ENCODE data around the gene CCL2.

Gene CCL2

DNA sequence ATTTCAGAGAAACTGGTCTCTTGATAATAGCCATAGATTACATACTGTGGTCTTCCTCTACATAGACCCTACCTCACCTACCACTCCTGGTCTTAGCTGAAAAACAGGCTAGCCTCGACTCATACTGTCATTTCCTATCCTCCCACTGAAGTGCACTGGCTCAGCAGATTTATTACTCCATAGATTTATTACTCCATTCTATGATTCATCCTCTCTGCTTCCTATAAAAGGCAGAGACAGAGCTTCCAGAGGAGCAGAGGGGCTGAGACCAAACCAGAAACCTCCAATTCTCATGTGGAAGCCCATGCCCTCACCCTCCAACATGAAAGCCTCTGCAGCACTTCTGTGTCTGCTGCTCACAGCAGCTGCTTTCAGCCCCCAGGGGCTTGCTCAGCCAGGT, 14.9 kb downstream of the CCL2 start, which contains the start of gene CCL7:
TSS of gene CCL7 (plus strand) at position 253 of the 400 bp plus-strand sequence. CDS start at position 323, 70 bp downstream.
- TF ChIP-seq GATA3 (IDR thresholded peaks at IDR 0.05; ENCODE audit: low read depth, low read length) (no peak), GATA2 (IDR thresholded peaks at IDR 0.05; ENCODE audit: low read depth, low read length) (no peak)

DNA sequence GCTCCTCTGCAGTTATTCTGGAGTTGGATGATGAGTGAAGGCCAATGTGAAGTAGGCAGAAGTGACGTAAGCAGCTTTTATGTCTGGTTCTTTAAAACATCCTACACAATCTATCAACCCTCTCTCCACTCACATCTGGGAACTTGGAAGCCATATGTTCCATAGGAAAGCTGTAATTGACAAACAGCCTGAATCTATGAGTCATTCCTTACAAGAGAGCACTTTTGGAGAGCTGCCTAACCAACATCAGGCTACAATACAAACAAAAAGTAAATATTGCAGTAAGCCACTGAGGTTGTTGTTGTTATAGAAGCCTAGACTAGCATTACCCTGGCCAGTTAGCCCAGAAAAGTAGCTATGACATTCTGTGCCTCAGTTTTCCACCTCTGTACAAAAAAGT, 20.8 kb downstream of the CCL2 start:
- TF ChIP-seq GATA3 (IDR thresholded peaks at IDR 0.05; ENCODE audit: low read depth, low read length) (no peak), GATA2 (IDR thresholded peaks at IDR 0.05; ENCODE audit: low read depth, low read length) (no peak)

DNA sequence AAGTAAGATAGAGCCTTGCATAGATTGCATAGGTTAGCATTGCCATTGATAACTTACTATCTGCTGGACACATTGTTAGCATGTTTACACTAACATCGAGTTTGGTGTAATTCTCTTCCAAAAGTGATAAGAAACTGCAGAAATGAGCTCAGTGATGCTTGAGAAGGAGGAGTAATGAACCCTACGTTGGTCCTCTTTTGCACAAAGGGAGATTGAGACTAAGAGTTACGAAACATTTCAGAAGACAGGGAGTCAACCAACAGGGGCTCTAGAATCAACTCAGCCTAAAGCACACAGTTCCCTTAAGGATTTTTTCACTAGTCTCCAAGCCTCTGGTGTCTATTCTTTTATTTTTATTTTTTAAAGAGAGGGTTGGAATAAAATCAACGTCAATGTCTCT, 21.7 kb downstream of the CCL2 start:
- no peak for TF ChIP-seq GATA3 (IDR thresholded peaks at IDR 0.05; ENCODE audit: low read depth, low read length)
- no peak for TF ChIP-seq GATA2 (IDR thresholded peaks at IDR 0.05; ENCODE audit: low read depth, low read length)

DNA sequence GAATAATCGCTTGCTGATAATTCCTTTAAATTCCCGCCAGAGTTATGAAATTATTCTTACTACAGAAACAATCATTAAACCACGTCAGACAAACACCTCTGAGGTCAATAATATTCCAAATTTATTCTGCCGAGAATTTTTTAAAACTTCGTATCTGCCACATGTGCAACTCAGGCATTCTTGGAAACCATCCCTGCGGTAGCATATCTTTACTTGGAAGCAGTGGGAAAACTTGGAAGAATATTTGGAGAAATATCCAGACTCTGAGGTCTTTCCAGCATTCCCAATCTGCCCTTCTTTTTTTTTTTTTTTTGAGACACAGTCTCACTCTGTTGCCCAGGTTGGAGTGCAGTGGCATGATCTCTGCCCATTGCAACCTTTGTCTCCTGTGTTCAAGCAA, 28.5 kb downstream of the CCL2 start:
- TF ChIP-seq GATA3 (IDR thresholded peaks at IDR 0.05; ENCODE audit: low read depth, low read length) (no peak), GATA2 (IDR thresholded peaks at IDR 0.05; ENCODE audit: low read depth, low read length) (no peak)

DNA sequence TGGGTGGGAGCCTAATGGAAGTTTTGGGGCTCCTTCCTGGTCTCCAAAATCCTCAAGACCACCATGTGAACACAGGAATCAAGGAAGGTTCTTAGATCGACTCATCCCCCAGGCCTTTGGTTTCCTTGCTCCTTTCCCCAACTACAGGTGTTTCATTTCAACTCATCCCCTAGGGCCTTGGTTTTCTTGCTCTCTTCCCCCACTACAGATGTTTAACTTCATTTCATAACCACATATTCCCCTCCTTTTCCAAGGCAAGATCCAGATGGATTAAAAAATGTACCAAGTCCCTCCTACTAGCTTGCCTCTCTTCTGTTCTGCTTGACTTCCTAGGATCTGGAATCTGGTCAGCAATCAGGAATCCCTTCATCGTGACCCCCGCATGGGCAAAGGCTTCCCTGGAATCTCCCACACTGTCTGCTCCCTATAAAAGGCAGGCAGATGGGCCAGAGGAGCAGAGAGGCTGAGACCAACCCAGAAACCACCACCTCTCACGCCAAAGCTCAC, 30.3 kb downstream of the CCL2 start, which contains the start of gene CCL11:
TSS of gene CCL11 (plus strand) at position 457 of the 507 bp plus-strand sequence. CDS start 67 bp downstream, outside the sequence.
- TF ChIP-seq GATA2 (IDR thresholded peaks at IDR 0.05; ENCODE audit: low read depth, low read length) (no peak), GATA3 (IDR thresholded peaks at IDR 0.05; ENCODE audit: low read depth, low read length) (no peak)

DNA sequence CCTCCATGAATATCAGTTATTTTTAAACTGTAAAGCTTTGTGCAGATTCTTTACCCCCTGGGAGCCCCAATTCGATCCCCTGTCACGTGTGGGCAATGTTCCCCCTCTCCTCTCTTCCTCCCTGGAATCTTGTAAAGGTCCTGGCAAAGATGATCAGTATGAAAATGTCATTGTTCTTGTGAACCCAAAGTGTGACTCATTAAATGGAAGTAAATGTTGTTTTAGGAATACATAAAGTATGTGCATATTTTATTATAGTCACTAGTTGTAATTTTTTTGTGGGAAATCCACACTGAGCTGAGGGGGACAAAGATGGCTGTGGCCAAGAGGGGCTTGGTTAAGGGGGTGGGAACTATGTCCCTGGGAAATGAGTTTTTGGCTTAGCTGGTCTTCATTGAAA, 32.8 kb downstream of the CCL2 start:
- TF ChIP-seq GATA3 (IDR thresholded peaks at IDR 0.05; ENCODE audit: low read depth, low read length): no peak
- no peak for TF ChIP-seq GATA2 (IDR thresholded peaks at IDR 0.05; ENCODE audit: low read depth, low read length)

DNA sequence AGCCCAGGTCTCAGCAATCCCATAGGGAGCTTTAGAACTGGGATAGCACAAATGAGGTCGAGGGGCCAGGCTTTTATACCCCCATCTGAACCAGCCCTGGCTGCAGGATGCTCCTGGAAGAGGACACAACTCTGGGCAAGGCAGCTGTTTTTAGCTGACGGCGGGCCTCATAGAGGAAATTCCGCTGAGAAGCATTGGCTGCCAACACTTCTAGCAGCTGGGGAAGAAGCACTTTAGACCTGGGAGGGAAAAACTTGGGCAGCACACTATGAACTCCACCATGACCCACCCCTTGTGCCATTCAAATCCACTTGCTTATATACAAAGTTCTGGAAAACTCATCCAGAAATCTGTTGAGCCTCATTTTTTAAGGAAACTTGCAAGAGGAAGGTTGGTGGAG, 35.5 kb downstream of the CCL2 start:
- TF ChIP-seq GATA2 (IDR thresholded peaks at IDR 0.05; ENCODE audit: low read depth, low read length): no peak
- no peak for TF ChIP-seq GATA3 (IDR thresholded peaks at IDR 0.05; ENCODE audit: low read depth, low read length)

DNA sequence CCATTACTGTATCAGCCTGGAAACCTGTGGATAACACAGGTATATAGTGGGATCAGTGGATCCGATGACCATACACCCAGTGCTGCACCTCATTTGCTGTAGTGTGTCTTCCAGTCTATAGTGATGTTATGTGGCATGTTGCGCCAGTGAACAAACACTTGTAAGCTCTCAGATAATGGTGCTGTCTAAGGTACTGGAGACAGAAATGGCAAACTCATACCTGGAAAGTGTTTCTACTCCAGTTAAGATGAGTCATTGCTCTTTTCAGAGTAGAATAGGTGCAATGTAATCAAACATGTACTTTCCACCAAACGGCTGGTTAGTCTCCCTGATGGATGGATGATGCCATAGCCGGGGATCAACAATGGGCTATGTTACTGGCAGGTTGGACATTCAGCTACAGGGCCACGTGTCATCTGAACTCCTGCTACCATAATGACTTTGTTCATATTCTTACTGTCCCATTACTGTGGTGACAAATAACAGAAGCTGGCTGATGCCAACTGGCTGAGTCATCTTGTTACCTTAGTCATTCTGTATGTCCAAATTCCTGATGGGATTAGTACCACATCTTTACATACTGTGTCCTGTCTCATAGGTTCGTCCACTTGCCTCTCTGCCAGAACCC, 36.8 kb downstream of the CCL2 start:
- TF ChIP-seq GATA3 (IDR thresholded peaks at IDR 0.05; ENCODE audit: low read depth, low read length) (no peak), GATA2 (IDR thresholded peaks at IDR 0.05; ENCODE audit: low read depth, low read length) (no peak)

DNA sequence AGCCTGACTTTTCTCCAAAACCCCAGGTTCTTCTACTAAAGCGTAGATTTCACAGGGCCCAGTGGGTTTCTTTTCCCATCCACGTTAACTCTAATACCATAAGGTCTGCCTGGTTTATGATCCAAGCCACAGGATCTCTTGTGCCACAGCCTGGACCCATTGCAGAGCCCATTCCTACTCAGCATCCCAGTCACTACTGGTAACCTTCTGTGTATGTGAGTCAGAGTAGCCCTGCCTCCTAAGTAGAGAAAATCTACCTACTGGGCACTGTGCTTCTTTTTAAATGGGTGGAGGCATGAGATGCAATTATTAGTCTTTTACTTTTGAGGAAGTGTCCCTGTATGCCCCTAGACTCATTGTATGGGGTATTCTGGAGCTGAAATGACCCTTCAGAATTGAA, 43.9 kb downstream of the CCL2 start:
- TF ChIP-seq GATA2 (IDR thresholded peaks at IDR 0.05; ENCODE audit: low read depth, low read length) (no peak), GATA3 (IDR thresholded peaks at IDR 0.05; ENCODE audit: low read depth, low read length) (no peak)

DNA sequence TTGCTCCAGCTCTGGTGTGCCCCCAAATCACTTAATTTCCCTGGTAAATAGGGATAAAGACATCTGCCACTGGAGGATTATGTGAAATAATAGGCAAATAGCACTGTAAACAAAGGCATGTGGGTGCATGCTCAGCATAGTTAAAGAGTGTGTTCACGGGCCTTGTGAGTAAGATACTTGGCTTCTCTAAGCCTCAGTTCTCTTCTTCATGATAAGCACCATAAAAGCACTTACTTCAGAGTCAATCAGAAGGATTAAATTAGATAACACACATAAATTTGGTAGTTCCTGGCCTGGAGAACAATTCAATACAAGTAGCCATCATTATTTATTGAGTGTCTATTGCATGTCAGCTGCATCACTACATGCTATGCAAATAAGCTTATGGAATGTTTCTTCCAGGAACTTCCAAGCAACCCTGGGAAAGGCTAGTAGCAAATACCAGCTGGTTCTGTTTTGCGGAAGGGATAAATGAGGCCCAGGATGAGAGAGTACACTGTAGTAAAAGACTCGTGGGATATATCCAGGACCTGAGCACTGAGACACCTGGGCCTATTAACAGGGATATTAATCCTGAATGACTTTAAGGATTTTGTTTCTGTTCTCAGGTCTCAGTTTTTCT, 45.0 kb downstream of the CCL2 start:
- TF ChIP-seq GATA2 (IDR thresholded peaks at IDR 0.05; ENCODE audit: low read depth, low read length) (no peak), GATA3 (IDR thresholded peaks at IDR 0.05; ENCODE audit: low read depth, low read length) (no peak)

DNA sequence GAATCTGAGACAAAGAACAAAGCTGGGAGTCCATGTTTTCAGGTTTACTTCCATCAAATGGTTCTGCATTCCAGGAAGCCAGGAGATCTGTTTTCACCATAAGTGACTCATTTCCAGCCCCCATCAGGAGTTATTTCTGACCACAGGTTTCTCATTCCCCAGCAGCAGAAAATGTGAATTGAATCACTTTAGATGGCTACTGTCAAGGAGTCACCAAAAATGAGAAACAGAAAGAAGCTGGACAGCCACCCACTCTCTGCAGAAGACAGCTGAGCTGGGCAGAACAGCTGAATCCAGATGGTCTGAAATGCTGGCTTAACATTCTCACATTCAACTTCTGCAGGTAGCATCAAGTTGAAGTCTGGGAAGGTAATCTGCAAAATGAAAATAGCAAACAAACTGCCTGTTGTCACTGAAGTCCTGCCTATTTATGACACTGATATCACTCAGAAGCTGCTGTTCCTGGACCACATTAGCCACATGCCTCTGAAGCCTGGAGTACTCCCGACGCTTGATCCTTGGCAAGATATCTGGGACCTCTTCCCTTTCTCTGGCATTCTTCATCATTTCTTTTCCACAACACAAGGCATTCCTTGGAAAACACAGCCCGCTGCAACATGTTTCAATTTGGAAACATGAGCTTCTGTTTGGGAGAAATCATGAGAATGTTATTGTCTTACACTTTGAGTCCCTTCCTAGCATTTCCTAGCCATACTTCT, 45.7 kb downstream of the CCL2 start:
- TF ChIP-seq GATA3 (IDR thresholded peaks at IDR 0.05; ENCODE audit: low read depth, low read length): no peak
- no peak for TF ChIP-seq GATA2 (IDR thresholded peaks at IDR 0.05; ENCODE audit: low read depth, low read length)

DNA sequence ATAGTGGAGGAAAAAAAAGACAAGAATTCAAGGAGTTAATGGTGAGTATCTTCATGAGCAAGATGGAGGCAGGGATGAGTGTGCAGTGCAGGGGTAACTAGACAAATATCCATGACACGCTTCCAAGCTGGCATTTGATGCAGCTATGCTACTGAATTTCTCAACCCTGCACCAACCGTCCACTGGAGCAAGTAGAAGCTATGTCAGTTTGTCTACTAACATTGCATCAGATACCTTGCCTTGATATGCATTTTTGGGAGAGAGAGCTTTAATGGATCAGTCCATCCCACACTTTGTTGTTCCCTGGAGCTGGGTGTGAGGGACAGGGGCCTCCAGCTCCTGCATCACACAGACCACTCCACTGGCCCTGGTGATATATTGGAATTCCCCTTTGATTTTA, 46.9 kb downstream of the CCL2 start:
- TF ChIP-seq GATA2 (IDR thresholded peaks at IDR 0.05; ENCODE audit: low read depth, low read length) (no peak), GATA3 (IDR thresholded peaks at IDR 0.05; ENCODE audit: low read depth, low read length) (no peak)

DNA sequence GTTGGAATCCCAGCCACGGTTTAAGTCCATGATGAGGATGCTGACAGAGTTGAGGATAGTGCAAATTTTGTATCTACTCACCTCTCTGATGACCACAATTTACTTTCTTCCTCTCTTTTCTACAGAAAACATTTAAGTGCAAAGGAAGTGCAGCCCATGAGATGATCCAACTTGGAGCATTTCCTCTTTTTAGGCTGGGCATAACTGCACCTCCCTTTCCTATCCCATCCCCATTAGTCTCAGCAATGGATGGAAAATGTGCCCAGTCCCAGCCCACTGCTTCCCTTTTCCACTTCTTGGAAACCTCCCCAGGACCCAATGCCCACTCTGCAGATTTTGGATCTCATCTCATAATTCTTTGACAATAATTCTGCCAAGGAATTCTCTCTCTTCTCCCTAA, 47.6 kb downstream of the CCL2 start:
- no peak for TF ChIP-seq GATA3 (IDR thresholded peaks at IDR 0.05; ENCODE audit: low read depth, low read length)
- TF ChIP-seq GATA2 (IDR thresholded peaks at IDR 0.05; ENCODE audit: low read depth, low read length): no peak

DNA sequence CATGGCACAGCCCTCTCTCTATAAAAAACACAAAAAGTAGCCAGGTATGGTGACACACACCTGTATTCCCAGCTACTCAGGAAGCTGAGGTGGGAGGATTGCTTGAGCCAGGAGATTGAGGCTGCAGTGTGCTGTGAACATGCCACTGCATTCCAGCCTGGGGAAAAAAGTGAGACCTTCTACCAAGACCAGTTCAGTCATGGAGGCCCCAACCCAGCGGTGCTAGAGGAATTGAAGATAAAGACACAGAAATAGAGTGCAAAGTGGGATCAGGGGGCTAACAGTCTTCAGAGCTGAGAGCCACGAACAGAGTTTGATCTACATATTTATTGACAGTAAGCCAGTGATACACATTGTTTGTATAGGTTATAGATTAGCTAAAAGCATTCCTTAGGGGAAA, 48.5 kb downstream of the CCL2 start:
- TF ChIP-seq GATA3 (IDR thresholded peaks at IDR 0.05; ENCODE audit: low read depth, low read length) (no peak), GATA2 (IDR thresholded peaks at IDR 0.05; ENCODE audit: low read depth, low read length) (no peak)
